A549 (cell line): ENCODE measurements around the gene ZNF70. TPM values are rescaled to one million over a fixed set of nuclear protein-coding genes. Genes with fewer than 3 reads are reported as not detected.

ENCODE experiments used
- ATAC-seq, 2 experiments: fragments of 200-7000 bp in 1 of 2; fragments of >200 bp in 1 of 2; cut with Nextera tagmentation in 1 of 2; cut with Tn5 transposase in 1 of 2; 3 replicates each; pipeline versions ENCODE4 v1.8.0 to v1.9.1; 2018 to 2020; ENCODE audit warnings: mild to moderate bottlenecking in 1 of 2, moderate library complexity in 1 of 2
- CTCF ChIA-PET: fragments of 300-600 bp; sonication (Branson Sonifier 250); formaldehyde crosslinking; extraction: SDS; loops from one replicate; lab custom pipeline; 2021; ENCODE audit warnings: antibody characterized with exemption, inconsistent platforms; lab: Yijun Ruan, JAX
- POLR2A ChIA-PET: fragments of 350-600 bp; formaldehyde crosslinking; extraction: SDS; loops from one replicate; lab custom pipeline; 2021; ENCODE audit warnings: antibody characterized with exemption, inconsistent platforms; lab: Yijun Ruan, JAX
- DNase-seq, 2 experiments: peaks; one replicate each; pipeline versions ENCODE4 v3.0.0 to v3.0.0-alpha.2; 2011 to 2016; ENCODE audit warnings: low read depth in 1 of 2, low spot score in 1 of 2
- FAIRE-seq: peaks from 2 replicates; lab custom pipeline; 2011; peaks lifted over from hg19 to GRCh38; lab: Jason Lieb, UNC
- H3K27ac ChIP-seq, 2 experiments: fragments of >200 bp; sonication (Bioruptor Twin); formaldehyde crosslinking; 3 replicates each; pipeline ENCODE4 v1.5.1; 2016 to 2017
- H3K4me1 ChIP-seq: fragments of >200 bp; sonication (Bioruptor Twin); formaldehyde crosslinking; 3 replicates; pipeline ENCODE4 v1.6.1; 2016
- H3K4me2 ChIP-seq: fragments of >200 bp; sonication (Bioruptor Twin); formaldehyde crosslinking; 3 replicates; pipeline ENCODE4 v1.6.1; 2016
- H3K4me3 ChIP-seq: fragments of >200 bp; sonication (Bioruptor Twin); formaldehyde crosslinking; 3 replicates; pipeline ENCODE4 v1.5.1; 2016
- H3K9me3 ChIP-seq: fragments of >200 bp; sonication (Bioruptor Twin); formaldehyde crosslinking; 3 replicates; pipeline ENCODE4 v1.6.1; 2016
- ATOH8 ChIP-seq: fragments of 250-450 bp; sonication (Bioruptor Pico); IDR thresholded peaks from 2 replicates; pipeline ENCODE4 v1.5.0; 2020; ENCODE audit warnings: low read depth, mild to moderate bottlenecking, moderate library complexity
- BCL3 ChIP-seq: fragments of >200 bp; sonication (Bioruptor Twin); formaldehyde crosslinking; IDR thresholded peaks from 3 replicates; pipeline ENCODE4 v1.6.1; 2016
- BHLHE40 ChIP-seq: IDR thresholded peaks from 2 replicates; pipeline ENCODE4 v1.6.1; 2012; ENCODE audit warnings: low read depth, low read length, inconsistent platforms
- CBX2 ChIP-seq: fragments of 200-600 bp; sonication (generic); IDR thresholded peaks from 2 replicates; pipeline ENCODE4 v1.6.1; 2016; ENCODE audit warnings: low read depth, mild to moderate bottlenecking, borderline replicate concordance
- CBX8 ChIP-seq: fragments of 200-600 bp; sonication (generic); IDR thresholded peaks from 2 replicates; pipeline ENCODE4 v1.6.1; 2016
- CHD4 ChIP-seq: fragments of 200-600 bp; sonication (generic); IDR thresholded peaks from 2 replicates; pipeline ENCODE4 v1.6.1; 2016; ENCODE audit warnings: antibody characterized with exemption, mild to moderate bottlenecking, borderline replicate concordance
- EHF ChIP-seq: fragments of 250-450 bp; sonication (Bioruptor Pico); IDR thresholded peaks from 2 replicates; pipeline ENCODE4 v1.5.0; 2020; ENCODE audit warnings: mild to moderate bottlenecking
- EHMT2 ChIP-seq: fragments of 200-600 bp; sonication (generic); IDR thresholded peaks from 2 replicates; pipeline ENCODE4 v1.6.1; 2016; ENCODE audit warnings: antibody characterized with exemption, low read depth, mild to moderate bottlenecking, moderate library complexity
- EP300 ChIP-seq, 2 experiments: fragments of >200 bp; sonication (Bioruptor Twin); formaldehyde crosslinking; IDR thresholded peaks; 2 replicates in 1 of 2; 3 replicates in 1 of 2; pipeline ENCODE4 v1.6.1; 2016 to 2017
- FOSB ChIP-seq: fragments of 250-450 bp; sonication (Bioruptor Pico); IDR thresholded peaks from 2 replicates; pipeline ENCODE4 v1.5.0; 2020; ENCODE audit warnings: mild to moderate bottlenecking, moderate library complexity
- FOSL2 ChIP-seq, 2 experiments: fragments of 450-650 bp in 1 of 2; fragments of >200 bp in 1 of 2; sonication (Bioruptor Twin) in 1 of 2; formaldehyde crosslinking; IDR thresholded peaks; 2 replicates each; pipeline versions ENCODE4 v1.5.0 to v1.6.1; 2016 to 2020; ENCODE audit warnings: mild to moderate bottlenecking in 1 of 2, moderate library complexity in 1 of 2
- HDAC2 ChIP-seq: fragments of 200-600 bp; sonication (generic); IDR thresholded peaks from 2 replicates; pipeline ENCODE4 v1.6.1; 2016
- HEYL ChIP-seq: fragments of 250-450 bp; sonication (Bioruptor Pico); IDR thresholded peaks from 2 replicates; pipeline ENCODE4 v1.8.0; 2021; ENCODE audit warnings: mild to moderate bottlenecking, moderate library complexity
- HOXA7 ChIP-seq: fragments of 250-450 bp; sonication (Bioruptor Pico); IDR thresholded peaks from 2 replicates; pipeline ENCODE4 v1.5.0; 2020; ENCODE audit warnings: mild to moderate bottlenecking, moderate library complexity
- HOXB13 ChIP-seq: fragments of 250-450 bp; sonication (Bioruptor Pico); IDR thresholded peaks from 2 replicates; pipeline ENCODE4 v1.5.0; 2020; ENCODE audit warnings: low read depth, mild to moderate bottlenecking, moderate library complexity
- KDM5A ChIP-seq: fragments of 200-600 bp; sonication (generic); IDR thresholded peaks from 2 replicates; pipeline ENCODE4 v1.6.1; 2016; ENCODE audit warnings: antibody characterized with exemption, mild to moderate bottlenecking
- MAZ ChIP-seq: fragments of 150-350 bp; IDR thresholded peaks from 2 replicates; pipeline ENCODE4 v1.6.1; 2014; ENCODE audit warnings: antibody characterized with exemption, low read depth, low read length, borderline replicate concordance
- NPAS2 ChIP-seq: fragments of 250-450 bp; sonication (Bioruptor Pico); IDR thresholded peaks from 2 replicates; pipeline ENCODE4 v1.8.0; 2022; ENCODE audit warnings: mild to moderate bottlenecking, moderate library complexity, borderline replicate concordance
- SREBF2 ChIP-seq: fragments of 450-650 bp; IDR thresholded peaks from 2 replicates; pipeline ENCODE4 v1.6.1; 2014; ENCODE audit warnings: mild to moderate bottlenecking, moderate library complexity
- TFCP2L1 ChIP-seq: fragments of 250-450 bp; sonication (Bioruptor Pico); IDR thresholded peaks from 2 replicates; pipeline ENCODE4 v1.5.0; 2021; ENCODE audit warnings: mild to moderate bottlenecking
- TP53 ChIP-seq: fragments of 250-450 bp; sonication (Bioruptor Pico); IDR thresholded peaks from 2 replicates; pipeline ENCODE4 v1.5.0; 2021; ENCODE audit warnings: mild to moderate bottlenecking, moderate library complexity
- USF2 ChIP-seq: fragments of 450-650 bp; IDR thresholded peaks from 2 replicates; pipeline ENCODE4 v1.6.1; 2014; ENCODE audit warnings: antibody characterized with exemption
- ZC3H11A ChIP-seq: fragments of 450-650 bp; IDR thresholded peaks from 2 replicates; pipeline ENCODE4 v1.6.1; 2014; ENCODE audit warnings: antibody characterized with exemption, mild to moderate bottlenecking
- ZFP36 ChIP-seq: fragments of 450-650 bp; IDR thresholded peaks from 2 replicates; pipeline ENCODE4 v1.6.1; 2014; ENCODE audit warnings: borderline replicate concordance; ENCODE audit not compliant: partially characterized antibody
- ZNF302 ChIP-seq: fragments of 250-450 bp; sonication (Bioruptor Pico); IDR thresholded peaks from 2 replicates; pipeline ENCODE4 v1.9.0; 2021; ENCODE audit warnings: inconsistent platforms, mild to moderate bottlenecking, moderate library complexity
- WGBS: methylation state at CpG from one replicate; pipeline ENCODE4 v1.1.6; 2017; ENCODE audit errors: missing lambda C conversion rate; 5-methylcytosine and 5-hydroxymethylcytosine counted together
- polyA plus RNA-seq, 4 experiments: library from polyadenylated mRNA; depleted of rRNA in 3 of 4; stranded (reverse); fragments of >200 nt; fragmentation: RNase III in 1 of 4; extraction: RNeasy Plus Mini Kit Qiagen cat#74134 plus additional on column Dnase treatment in 1 of 4; gene quantifications; 2 replicates in 3 of 4; 3 replicates in 1 of 4; pipeline ENCODE4 v1.2.3, GENCODE V29; 2011 to 2017
- TF ChIP-seq, protein P1 (sequence below): fragments of >200 bp; sonication (Bioruptor Twin); formaldehyde crosslinking; IDR thresholded peaks from 3 replicates; pipeline ENCODE4 v1.5.1; 2016
- TF ChIP-seq, protein P2 (sequence below): IDR thresholded peaks from 2 replicates; pipeline ENCODE4 v1.6.1; 2012
- TF ChIP-seq, protein P3 (sequence below): IDR thresholded peaks from 2 replicates; pipeline ENCODE4 v1.6.1; 2012; ENCODE audit warnings: low read depth, borderline replicate concordance
- TF ChIP-seq, protein P4 (sequence below): fragments of 250-450 bp; sonication (Bioruptor Pico); IDR thresholded peaks from 2 replicates; pipeline ENCODE4 v1.5.0; 2021; ENCODE audit warnings: mild to moderate bottlenecking, moderate library complexity, borderline replicate concordance

Gene ZNF70
- polyA plus RNA-seq, 2 of the 4 experiments (the other 2 are of a cell fraction): 0.88 to 1.2 TPM

GRCh38 chr22:23789638-23790037 is 38.7 kb upstream of the ZNF70 start:
- 86% methylated on average over 4 of the region's 4 CpGs for WGBS
- ATAC-seq (no peak), FAIRE-seq (no peak), DNase-seq (no peak)
- Histone ChIP-seq H3K27ac (no peak overlapping the region), H3K4me2 (no peak overlapping the region), H3K4me1 (peaks cover 15% of the 10 kb centered on the region), H3K4me3 (no peak overlapping the region), H3K9me3 (no peaks in the 10 kb centered on the region)
- ChIA-PET POLR2A (no interaction called here), CTCF (interaction anchor here (0.7 to 3.2 kb wide), 7 partner anchors 15 to 56 kb away, joined by 3 to 14 read pairs (median 4); partner anchors contain the start of gene CHCHD10)
- no peak for TF ChIP-seq ATOH8 (CRISPR knock-in tag)
- no peak for TF ChIP-seq KDM5A
- no peak for TF ChIP-seq ZC3H11A
- no peak for TF ChIP-seq CBX2
- no peak for TF ChIP-seq ZFP36
- no peak for TF ChIP-seq TFCP2L1 (CRISPR knock-in tag)
- no peak for TF ChIP-seq CHD4
- TF ChIP-seq HOXA7: no peak
- TF ChIP-seq EP300 (IDR thresholded peaks at IDR 0.05): no peak
- no peak for TF ChIP-seq SREBF2
- no peak for TF ChIP-seq HDAC2
- no peak for TF ChIP-seq NPAS2 (CRISPR knock-in tag)
- TF ChIP-seq ZNF302 (CRISPR knock-in tag): no peak
- no peak for TF ChIP-seq CBX8
- TF ChIP-seq, protein P1, sequence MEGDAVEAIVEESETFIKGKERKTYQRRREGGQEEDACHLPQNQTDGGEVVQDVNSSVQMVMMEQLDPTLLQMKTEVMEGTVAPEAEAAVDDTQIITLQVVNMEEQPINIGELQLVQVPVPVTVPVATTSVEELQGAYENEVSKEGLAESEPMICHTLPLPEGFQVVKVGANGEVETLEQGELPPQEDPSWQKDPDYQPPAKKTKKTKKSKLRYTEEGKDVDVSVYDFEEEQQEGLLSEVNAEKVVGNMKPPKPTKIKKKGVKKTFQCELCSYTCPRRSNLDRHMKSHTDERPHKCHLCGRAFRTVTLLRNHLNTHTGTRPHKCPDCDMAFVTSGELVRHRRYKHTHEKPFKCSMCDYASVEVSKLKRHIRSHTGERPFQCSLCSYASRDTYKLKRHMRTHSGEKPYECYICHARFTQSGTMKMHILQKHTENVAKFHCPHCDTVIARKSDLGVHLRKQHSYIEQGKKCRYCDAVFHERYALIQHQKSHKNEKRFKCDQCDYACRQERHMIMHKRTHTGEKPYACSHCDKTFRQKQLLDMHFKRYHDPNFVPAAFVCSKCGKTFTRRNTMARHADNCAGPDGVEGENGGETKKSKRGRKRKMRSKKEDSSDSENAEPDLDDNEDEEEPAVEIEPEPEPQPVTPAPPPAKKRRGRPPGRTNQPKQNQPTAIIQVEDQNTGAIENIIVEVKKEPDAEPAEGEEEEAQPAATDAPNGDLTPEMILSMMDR: no peak

DNA sequence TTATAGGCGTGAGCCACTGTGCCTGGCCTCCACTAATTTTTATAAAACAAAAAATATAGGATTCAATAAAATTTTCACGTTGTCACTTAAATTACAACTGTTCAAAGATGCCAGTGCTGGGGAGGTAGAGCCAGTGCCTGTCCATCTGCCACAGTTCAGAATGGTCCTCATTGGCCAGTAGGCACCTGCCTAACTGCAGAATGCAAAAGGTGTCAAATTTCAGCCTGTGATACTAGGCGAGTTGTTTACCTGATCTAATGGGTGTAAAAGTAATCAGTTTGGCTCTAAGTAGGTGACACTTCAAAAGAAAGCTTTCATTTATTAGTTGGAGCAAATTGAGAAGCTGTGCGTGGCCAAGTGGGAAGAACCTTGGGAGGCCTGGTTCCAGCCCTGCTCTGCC is 38.2 kb upstream of the ZNF70 start:
- ChIA-PET CTCF (interaction anchor here (0.7 to 3.2 kb wide), 6 partner anchors 15 to 56 kb away, joined by 3 to 14 read pairs (median 4); partner anchors contain the start of gene CHCHD10), POLR2A (no interaction called here)
- ATAC-seq: no peak
- no peak overlapping the region for H3K4me2 ChIP-seq
- no peak overlapping the region for H3K4me3 ChIP-seq
- no peak for DNase-seq
- H3K9me3 ChIP-seq: no peaks in the 10 kb centered on the region
- H3K4me1 ChIP-seq: peaks cover 20% of the 10 kb centered on the region
- TF ChIP-seq EHMT2 (no peak), FOSL2 (IDR thresholded peaks at IDR 0.05) (no peak), FOSL2 (CRISPR knock-in tag; IDR thresholded peaks at IDR 0.05) (no peak), HDAC2 (no peak), BHLHE40 (no peak), HEYL (CRISPR knock-in tag) (no peak), CHD4 (no peak), HOXA7 (no peak), USF2 (no peak), HOXB13 (CRISPR knock-in tag) (no peak), BCL3 (no peak), TP53 (CRISPR knock-in tag) (no peak), MAZ (no peak), SREBF2 (no peak), ZC3H11A (no peak), FOSB (CRISPR knock-in tag) (no peak), EHF (CRISPR knock-in tag) (no peak)
- TF ChIP-seq, protein P2, sequence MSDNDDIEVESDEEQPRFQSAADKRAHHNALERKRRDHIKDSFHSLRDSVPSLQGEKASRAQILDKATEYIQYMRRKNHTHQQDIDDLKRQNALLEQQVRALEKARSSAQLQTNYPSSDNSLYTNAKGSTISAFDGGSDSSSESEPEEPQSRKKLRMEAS: no peak
- TF ChIP-seq, protein P3, sequence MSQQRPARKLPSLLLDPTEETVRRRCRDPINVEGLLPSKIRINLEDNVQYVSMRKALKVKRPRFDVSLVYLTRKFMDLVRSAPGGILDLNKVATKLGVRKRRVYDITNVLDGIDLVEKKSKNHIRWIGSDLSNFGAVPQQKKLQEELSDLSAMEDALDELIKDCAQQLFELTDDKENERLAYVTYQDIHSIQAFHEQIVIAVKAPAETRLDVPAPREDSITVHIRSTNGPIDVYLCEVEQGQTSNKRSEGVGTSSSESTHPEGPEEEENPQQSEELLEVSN: no peak
- TF ChIP-seq, protein P4, sequence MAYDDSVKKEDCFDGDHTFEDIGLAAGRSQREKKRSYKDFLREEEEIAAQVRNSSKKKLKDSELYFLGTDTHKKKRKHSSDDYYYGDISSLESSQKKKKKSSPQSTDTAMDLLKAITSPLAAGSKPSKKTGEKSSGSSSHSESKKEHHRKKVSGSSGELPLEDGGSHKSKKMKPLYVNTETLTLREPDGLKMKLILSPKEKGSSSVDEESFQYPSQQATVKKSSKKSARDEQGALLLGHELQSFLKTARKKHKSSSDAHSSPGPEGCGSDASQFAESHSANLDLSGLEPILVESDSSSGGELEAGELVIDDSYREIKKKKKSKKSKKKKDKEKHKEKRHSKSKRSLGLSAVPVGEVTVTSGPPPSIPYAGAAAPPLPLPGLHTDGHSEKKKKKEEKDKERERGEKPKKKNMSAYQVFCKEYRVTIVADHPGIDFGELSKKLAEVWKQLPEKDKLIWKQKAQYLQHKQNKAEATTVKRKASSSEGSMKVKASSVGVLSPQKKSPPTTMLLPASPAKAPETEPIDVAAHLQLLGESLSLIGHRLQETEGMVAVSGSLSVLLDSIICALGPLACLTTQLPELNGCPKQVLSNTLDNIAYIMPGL (CRISPR knock-in tag): no peak
- 94% methylated on average over 4 of the region's 4 CpGs for whole genome bisulfite sequencing
- no peak overlapping the region for H3K27ac ChIP-seq
- no peak for FAIRE-seq
